HG03159 (cell line): Measurements from ENCODE around the gene CRYGN.

Source experiments
- ATAC-seq: cut with Tn5 transposase; IDR thresholded peaks from one replicate; pipeline ENCODE4 v1.9.1; 2021; ENCODE audit warnings: mild to moderate bottlenecking, moderate library complexity; ENCODE audit not compliant: unreplicated experiment

The CRYGN gene

DNA sequence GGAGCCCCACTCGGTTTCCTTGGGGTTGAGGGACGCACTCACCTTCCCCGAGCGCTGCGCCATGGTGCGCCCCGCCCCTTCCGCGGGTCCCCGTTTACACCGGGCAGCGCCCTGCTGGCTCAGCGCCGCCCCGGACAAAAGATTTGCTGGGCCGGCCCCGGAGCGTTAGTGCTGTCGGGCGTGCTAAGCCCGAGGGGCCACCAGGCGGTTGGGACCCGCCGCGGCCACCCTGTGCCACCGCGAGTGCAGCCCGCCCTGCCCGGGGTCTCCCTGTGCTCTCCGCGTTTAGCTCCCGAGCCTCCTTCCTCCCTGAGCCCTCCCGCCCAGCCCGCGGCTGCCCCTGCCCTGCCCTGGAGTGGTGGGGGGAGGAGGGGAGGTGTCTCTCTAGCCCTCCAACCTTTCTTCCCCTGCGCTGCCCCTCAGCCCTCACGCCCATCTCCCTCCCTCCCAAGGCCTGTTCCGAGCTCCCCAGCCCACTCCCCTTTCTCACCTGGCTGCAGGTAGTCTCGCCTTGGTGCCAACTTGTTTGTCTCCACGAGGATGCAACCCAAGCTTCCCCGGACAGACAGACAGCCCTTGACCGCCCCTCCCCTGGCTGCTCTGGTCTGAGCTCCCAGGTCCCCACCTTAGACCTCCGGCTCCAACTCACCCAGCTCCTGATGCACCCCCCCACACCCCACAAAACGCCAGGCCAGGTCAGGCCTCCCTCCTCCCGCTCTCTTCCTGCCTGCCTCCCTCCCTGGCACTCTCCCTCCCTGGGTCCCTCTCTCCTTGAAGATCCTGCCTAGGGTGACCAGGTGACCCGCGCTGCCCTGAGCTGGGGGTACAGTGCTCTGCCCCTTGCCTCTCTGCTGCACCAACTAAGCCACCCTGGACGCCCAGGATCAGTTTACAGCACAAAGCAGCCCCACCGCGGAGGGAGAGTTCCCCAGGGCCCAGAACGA lies at the start of gene CRYGN:
Gene CRYGN, minus strand, starts transcription at position 287 of the 944 bp plus-strand sequence. Its CDS starts 224 bp downstream, at position 63.
- ATAC-seq = no peak

DNA sequence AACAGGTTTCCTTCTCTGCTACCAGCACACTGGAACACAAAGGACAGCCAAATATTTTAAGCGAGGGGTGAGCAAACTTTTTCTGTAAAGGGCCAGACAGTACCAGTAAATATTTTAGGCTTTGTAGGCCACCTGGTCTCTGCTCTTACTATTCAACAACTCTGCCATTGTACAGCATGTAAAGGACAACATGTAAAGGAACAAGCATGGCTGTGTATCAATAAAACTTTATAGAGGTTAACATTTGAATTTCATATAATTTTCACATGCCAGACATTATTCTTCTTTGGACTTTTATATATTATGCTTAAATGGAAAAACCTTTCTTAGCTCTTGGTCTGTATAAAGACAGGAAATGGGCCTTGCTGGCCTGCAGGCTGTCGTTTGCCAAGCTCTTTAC lies 49.6 kb upstream of the CRYGN start:
- ATAC-seq = no peak

DNA sequence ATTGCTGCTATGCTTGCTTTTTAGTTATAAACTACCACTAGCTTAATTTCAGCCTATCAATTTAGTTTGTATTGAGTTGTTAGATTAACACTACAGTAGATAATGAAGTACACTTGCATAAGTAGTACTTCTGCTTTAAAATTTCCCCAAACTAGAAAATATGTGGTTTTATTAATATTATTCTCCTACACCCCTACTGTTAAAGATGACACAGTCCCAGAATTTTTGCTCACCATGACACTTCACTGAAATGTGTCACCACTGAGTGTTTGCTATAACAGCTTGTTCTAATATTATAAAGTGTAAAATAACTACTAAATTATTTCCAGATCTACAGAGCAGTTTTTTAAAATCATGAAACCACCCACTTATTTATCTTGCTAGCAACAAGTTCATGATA lies 48.2 kb upstream of the CRYGN start:
- ATAC-seq = no peak

DNA sequence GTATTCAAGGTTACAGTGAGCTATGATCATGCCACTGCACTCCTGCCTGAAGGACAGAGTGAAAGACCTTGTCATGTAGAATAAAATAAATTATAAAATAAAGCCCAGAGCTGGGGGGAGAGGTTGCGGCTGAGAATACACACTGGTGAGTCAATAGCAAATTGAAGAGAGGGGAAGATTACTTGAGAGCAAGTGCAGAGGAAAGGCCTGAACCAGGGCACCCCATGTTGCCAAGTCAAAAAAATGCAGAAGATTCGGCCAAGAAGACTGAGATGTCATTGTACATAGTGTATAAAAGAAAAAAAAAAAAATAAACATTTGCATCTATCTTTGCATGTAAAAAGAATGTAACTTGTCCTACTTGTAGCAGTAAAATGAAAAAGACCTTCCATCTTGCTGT lies 47.3 kb upstream of the CRYGN start:
- no peak for ATAC-seq

DNA sequence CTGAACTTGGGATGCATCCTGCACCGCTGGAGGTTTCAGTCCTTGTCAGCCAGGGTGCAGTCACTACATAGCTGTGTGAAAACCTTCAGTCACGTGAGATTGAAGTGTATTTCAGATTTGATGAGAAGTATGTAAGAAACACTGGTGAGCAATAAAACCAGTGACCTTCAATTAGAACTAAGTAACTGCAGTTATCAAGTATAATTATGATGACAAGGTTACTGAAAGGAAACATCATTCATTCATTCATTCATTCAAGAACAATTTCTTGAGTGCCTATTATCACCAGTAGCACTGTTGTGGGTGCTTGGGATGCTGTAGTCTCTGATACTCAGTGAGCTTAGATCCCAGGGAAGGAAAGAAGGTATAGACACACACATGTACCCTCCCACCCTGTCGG lies 46.1 kb upstream of the CRYGN start:
- no peak for ATAC-seq

DNA sequence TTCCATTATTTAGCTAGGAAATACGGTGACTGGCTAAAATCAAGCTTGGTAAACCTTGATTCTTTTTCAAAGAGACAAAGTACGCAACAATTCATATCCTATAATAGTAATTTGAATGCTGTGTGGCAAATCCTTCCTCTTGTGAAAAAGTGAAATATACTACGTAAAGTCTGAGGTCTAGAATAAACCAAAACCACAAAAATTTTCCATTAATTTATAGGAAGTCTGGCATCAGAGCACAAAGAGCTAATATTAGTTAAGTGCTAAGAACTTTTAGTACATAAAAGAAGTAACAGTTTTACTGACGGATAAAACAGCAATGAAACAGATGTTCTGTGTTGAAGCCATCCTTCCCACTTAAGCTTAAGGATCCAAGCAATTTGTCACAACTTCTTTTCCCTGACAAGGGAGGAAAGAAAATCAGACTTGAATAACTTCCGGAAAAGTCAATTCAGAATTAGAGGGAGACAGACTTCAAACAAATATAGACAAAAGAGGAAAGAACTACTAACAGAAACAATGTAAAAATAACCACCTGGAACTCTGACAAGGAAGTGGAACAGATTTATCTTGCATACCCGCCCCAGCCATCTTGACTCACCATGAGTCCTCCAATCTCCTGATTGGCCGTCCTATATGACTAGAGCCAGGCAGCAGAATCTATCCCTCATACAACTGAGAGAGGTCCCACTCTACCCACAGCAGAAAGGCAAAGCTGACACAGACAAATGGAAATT lies 45.2 kb upstream of the CRYGN start:
- ATAC-seq = peak; percentile 49

- ATAC-seq = no peak
Measured at GRCh38 chr7:151483711-151483983, 43.7 kb upstream of the CRYGN start.

- ATAC-seq = no peak
Measured at GRCh38 chr7:151482883-151483710, 43.2 kb upstream of the CRYGN start.

GRCh38 chr7:151481650-151482505 lies 41.9 kb upstream of the CRYGN start:
- no peak for ATAC-seq

DNA sequence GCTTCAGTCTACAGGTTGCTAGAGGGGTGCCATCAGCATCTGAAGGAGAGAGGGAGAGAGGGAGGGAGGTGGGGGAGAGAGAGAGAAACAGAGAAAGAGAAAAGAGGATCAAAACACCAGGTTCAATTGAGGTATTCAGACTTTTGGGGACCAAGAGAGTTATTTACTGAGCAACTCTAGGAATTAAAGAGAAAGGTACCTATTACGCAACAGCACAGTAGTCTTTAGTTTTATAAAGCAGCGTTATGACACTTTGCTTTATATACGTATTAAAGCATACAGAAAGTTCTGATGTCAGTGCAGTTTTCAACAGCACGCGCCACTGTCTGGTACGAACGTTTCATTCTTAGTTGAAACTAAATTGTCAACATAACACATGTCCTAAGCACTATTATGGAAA lies 37.9 kb upstream of the CRYGN start:
- ATAC-seq = no peak

DNA sequence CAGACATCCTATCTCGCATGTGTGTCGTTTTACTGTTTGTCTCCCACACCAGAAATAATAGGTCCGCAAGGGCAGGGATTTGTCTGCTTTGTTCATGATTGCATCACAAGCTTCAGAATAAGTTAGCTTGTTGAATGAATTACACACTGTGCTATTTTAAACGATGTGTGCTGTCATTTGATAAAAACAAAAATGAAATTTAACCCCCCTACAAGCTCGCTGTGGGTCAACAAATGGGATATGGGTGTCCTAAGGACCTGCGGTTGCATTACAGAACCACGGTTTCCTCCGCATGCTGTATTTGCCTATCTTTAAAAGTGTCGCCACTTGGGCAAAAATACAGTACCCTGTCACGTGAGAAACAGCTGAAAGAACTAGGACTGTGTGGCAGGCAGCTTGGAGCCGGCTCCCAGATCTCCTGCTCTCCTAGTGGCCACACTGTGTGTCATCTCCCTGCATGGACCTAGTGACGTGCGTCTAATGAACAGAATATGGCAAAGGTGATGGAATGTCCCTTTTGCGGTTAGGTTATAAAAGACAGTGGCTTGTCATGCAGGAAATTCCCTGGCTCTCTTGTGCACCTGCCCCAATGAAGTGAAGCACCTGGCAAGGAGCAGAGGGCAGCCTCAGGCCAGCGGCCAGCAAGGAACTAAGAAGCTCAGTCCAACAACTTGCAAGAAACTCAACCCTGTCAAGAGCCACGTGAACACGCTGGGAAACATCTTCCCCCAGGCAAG lies 32.9 kb upstream of the CRYGN start:
- ATAC-seq = peak; percentile 18

DNA sequence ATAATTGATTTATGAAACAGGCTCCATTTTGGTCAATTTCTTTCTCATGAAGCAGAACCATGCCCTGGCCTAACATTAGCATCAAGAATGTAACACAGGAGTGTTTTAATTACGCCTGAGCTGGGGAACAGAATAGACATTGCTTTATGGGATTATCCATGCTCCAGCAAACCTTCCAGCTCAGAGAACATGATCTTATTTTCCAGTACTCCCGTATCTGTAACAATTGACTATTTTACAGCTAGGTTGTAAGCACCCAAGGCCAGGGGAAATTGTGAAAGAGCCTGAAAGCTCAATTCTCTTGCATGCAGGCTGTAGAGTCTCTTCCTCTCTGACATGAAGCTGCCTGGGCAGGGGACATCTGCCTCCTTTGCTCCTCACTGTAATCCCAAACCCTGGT lies 30.8 kb upstream of the CRYGN start:
- ATAC-seq = no peak

- ATAC-seq = no peak
Measured at GRCh38 chr7:151469281-151469680, 29.3 kb upstream of the CRYGN start.

GRCh38 chr7:151468217-151469018 lies 28.5 kb upstream of the CRYGN start:
- no peak for ATAC-seq

DNA sequence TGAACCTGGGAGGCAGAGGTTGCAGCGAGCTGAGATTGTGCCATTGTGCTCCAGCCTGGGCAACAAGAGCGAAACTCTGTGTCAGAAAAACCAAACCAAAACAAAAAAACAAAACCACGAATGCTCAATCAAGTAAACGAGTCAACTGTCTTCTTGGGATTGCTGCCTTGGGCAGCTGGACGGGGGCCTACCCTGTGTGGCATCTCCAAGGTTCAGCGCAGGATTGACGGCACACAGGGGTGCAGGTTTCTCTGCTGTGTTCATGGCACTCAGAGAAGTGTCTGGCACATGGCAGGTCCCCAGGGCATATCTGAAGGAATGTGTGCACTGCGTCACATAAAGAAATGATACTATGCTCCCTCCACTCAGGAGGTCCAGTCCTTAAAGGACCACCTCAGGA lies 25.2 kb upstream of the CRYGN start:
- no peak for ATAC-seq

DNA sequence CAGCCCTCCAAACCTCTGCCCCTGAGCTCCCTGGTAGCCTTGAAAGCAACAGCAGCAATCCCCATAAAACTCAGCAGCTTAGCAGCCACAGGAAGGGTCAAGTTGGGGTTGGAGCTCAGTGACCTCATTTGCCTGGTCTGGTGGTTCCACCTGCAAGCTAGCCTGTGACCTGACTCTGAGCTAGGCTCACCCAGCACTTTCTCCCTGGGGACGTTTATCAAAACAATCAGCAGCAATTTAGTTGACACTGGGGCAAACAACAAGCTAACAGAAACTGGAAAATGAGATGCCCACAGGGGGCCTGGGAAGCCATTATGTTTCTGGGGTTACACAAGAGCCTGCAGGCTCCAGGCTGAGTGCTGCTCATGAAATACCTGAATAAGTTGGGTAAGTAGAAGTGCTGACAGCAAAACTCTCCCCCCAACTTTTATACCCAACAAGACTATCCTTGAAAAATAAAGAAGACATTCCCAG lies 22.4 kb upstream of the CRYGN start:
- ATAC-seq = no peak

GRCh38 chr7:151461942-151462230 lies 21.9 kb upstream of the CRYGN start:
- no peak for ATAC-seq

DNA sequence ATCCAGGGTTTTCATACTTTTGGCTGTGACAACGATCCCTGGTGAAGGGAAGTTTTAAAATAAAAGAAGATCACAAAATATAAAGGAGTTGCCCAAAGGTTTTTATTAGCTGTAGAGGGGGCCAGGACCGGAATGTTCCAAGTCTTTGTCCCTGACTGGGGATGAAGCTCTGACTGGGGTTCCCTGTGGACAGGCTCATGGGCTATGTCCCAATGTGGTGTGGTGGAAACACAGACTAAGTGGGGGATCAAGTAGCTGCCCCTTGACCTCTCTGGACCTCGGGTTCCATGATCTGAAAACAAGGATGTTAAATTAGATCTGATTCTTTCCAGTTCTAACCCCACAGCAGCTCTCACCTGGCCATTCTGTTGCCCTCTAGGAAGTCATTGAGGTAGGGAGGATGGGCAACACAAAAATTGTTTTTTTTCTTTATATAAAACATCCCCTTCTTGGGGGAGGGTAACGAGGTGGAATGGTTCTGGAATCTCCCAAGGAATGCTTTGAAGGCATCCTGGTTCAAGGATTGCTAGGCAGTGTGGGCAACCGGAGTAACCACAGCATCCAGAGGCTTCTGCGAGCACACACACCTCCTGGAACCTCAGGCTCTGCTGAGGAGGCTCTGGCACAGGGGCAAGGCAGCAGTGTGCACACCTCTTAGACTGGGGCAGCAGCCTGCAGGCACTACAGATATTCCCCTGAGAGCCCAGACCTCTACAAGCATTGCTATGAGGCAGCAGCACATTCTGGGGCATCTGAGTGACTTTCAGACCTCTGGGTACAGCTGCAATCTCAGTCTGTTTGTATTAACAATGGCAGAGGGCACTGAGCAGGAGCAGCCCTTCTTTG lies 21.4 kb upstream of the CRYGN start:
- ATAC-seq = no peak
